Thoracic aorta (tissue), 2 donors: ENCODE results near the gene MYBPHL. TPM values are rescaled to one million over a fixed set of nuclear protein-coding genes. Genes with fewer than 3 reads are reported as not detected.

ENCODE experiments used
- ATAC-seq: fragments of 150-250 bp; one replicate; pipeline ENCODE4 v1.8.0; 2017; ENCODE audit warnings: low read depth; ENCODE audit not compliant: insufficient number of reproducible peaks, low FRiP score
- DNase-seq: peaks from one replicate; pipeline ENCODE4 v3.0.0-alpha.2; 2020; ENCODE audit warnings: low spot score
- H3K27ac ChIP-seq, 2 donors: fragments of 200-600 bp; sonication (generic); 1 replicate in 1 of 2; 2 replicates in 1 of 2; pipeline ENCODE4 v1.5.1; 2016; ENCODE audit warnings: mild to moderate bottlenecking in 2 of 2, moderate library complexity in 2 of 2
- H3K27me3 ChIP-seq: fragments of 200-600 bp; sonication (generic); replicated peaks from 2 replicates; pipeline ENCODE4 v1.6.0; 2016; ENCODE audit warnings: mild to moderate bottlenecking; ENCODE audit not compliant: insufficient read depth
- H3K36me3 ChIP-seq: fragments of 200-600 bp; sonication (generic); one replicate; pipeline ENCODE4 v1.5.1; 2016
- H3K4me1 ChIP-seq, 2 donors: fragments of 200-600 bp; sonication (generic); 1 replicate in 1 of 2; 2 replicates in 1 of 2; pipeline versions ENCODE4 v1.5.1 to v1.6.0; 2016; ENCODE audit warnings: low read depth in 2 of 2, mild to moderate bottlenecking in 1 of 2; ENCODE audit not compliant: control insufficient read depth in 1 of 2
- H3K4me3 ChIP-seq: fragments of 200-600 bp; sonication (generic); 2 replicates; pipeline ENCODE4 v1.5.1; 2016; ENCODE audit warnings: mild to moderate bottlenecking
- H3K9me3 ChIP-seq: fragments of 200-600 bp; sonication (generic); 2 replicates; pipeline ENCODE4 v1.5.1; 2016
- total RNA-seq, 2 donors: library from RNA; depleted of rRNA; stranded (reverse); fragments of >200 nt; gene quantifications; one replicate each; pipeline versions ENCODE4 v1.1.0 to v1.2.3, GENCODE V29; 2016
- TF ChIP-seq, protein P1 (sequence below): fragments of 200-600 bp; sonication (generic); IDR thresholded peaks from one replicate; pipeline ENCODE4 v1.5.1; 2019; ENCODE audit warnings: antibody characterized with exemption

The MYBPHL gene
- total RNA-seq, result 1 to 10 TPM in 1 of 2 donors, not detected in 1; 1.1 TPM

DNA sequence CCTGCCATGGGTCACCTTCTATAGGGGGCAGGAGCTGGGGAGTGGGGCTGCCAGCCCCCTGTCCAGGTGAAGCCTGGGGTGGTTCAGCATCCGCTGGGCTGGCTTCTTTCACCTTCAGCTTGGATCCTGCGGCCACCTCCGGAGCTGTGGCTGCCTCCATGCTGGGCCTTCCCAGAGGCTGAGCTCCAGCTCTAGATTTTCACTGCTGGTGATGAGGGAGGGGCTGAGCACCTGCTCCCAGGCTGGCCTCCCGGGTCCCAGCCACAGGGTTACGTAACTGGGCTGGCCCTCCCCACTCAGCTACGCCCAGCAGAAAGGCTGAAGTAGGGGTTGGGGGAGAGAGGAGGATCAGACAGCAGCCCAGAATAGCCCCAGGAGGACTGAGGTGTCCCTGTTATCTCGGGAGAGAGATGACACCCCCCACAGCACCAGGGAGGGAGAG, at the start of gene MYBPHL:
Gene MYBPHL (minus strand): TSS at position 180 of the 442 bp plus-strand sequence. CDS start 20 bp downstream, at position 160.
- Histone ChIP-seq H3K27ac (no peak within 1 kb of the TSS), H3K9me3 (no peaks in the 10 kb centered on the region), H3K4me3 (no peak within 1 kb of the TSS), H3K27me3 (no peaks in the 10 kb centered on the region), H3K36me3 (peaks cover 14% of the 10 kb centered on the region), H3K4me1 (peaks cover 0 to 19% of the 10 kb centered on the region in 2 donors)
- TF ChIP-seq, protein P1, sequence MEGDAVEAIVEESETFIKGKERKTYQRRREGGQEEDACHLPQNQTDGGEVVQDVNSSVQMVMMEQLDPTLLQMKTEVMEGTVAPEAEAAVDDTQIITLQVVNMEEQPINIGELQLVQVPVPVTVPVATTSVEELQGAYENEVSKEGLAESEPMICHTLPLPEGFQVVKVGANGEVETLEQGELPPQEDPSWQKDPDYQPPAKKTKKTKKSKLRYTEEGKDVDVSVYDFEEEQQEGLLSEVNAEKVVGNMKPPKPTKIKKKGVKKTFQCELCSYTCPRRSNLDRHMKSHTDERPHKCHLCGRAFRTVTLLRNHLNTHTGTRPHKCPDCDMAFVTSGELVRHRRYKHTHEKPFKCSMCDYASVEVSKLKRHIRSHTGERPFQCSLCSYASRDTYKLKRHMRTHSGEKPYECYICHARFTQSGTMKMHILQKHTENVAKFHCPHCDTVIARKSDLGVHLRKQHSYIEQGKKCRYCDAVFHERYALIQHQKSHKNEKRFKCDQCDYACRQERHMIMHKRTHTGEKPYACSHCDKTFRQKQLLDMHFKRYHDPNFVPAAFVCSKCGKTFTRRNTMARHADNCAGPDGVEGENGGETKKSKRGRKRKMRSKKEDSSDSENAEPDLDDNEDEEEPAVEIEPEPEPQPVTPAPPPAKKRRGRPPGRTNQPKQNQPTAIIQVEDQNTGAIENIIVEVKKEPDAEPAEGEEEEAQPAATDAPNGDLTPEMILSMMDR, result no peak
- ATAC-seq (no peak), DNase-seq (no peak)

DNA sequence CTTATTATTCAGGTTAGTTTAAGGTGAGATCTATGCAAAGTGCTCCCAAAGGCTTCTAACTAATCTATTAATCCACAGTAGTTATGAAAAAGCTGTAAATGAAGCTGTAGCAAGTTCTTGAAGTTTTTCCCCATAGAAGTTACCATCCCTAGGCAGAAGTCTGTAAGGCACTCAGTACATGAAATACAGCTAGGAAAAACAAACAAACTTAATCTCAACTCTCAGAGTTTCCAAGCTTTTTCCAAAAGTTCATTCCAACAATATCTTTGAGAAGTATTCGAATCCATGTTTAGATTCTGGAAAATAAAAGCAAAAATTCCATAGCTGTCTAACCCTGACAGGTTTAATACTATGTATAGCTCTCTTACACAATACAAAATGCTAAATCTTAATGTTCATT, 49.7 kb upstream of the MYBPHL start:
- peaks cover 22% of the 10 kb centered on the region for H3K36me3 ChIP-seq
- peaks cover 22 to 48% of the 10 kb centered on the region in 2 donors for H3K4me1 ChIP-seq
- no peaks in the 10 kb centered on the region for H3K27me3 ChIP-seq
- no peak for DNase-seq
- H3K27ac ChIP-seq, result peak overlapping the region; percentile 45 to 71
- TF ChIP-seq, protein P1, result no peak
- H3K9me3 ChIP-seq, result no peaks in the 10 kb centered on the region
- H3K4me3 ChIP-seq, result no peak overlapping the region
- no peak for ATAC-seq

GRCh38 chr1:109354929-109355328, 48.1 kb upstream of the MYBPHL start:
- H3K4me1 ChIP-seq, result peaks cover 12 to 38% of the 10 kb centered on the region in 2 donors
- peak overlapping the region in 1 of 2 donors; percentile 45 for H3K27ac ChIP-seq

GRCh38 chr1:109351457-109351856, 44.6 kb upstream of the MYBPHL start:
- no peak for ATAC-seq
- Histone ChIP-seq H3K4me3 (no peak overlapping the region), H3K9me3 (no peaks in the 10 kb centered on the region), H3K27ac (no peak overlapping the region), H3K36me3 (peaks cover 45% of the 10 kb centered on the region), H3K27me3 (no peaks in the 10 kb centered on the region), H3K4me1 (peaks cover 0 to 15% of the 10 kb centered on the region in 2 donors)
- no peak for DNase-seq
- TF ChIP-seq, protein P1, result no peak

More at GRCh38 chr1:109354929-109355328, 48.1 kb upstream of the MYBPHL start:
- TF ChIP-seq, protein P1, result no peak
- Histone ChIP-seq H3K9me3 (no peaks in the 10 kb centered on the region), H3K27me3 (no peaks in the 10 kb centered on the region), H3K36me3 (peaks cover 32% of the 10 kb centered on the region), H3K4me3 (no peak overlapping the region)
- ATAC-seq, result no peak
- DNase-seq, result no peak

DNA sequence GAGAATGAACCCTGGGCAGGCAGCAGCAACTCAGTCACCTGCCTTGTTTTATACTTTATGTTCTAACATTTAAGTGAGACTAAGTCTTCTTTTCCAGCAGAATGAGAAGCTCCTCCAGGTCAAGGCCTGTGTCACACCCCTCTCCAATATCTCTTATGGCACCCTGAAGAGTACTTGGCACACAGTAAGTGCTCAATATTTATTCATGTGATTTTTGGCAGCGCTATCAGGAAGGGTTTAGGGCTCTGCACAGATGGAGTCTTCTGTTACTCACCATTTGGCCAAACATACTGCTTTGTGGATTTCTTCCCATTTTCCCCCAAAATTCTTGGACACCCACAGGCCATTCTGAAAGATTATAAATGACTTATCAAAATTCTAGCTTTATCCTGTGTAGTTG, 43.8 kb upstream of the MYBPHL start:
- ATAC-seq (no peak), DNase-seq (no peak)
- peaks cover 53% of the 10 kb centered on the region for H3K36me3 ChIP-seq
- H3K9me3 ChIP-seq, result no peaks in the 10 kb centered on the region
- peaks cover 0 to 7% of the 10 kb centered on the region in 2 donors for H3K4me1 ChIP-seq
- TF ChIP-seq, protein P1, result no peak
- H3K4me3 ChIP-seq, result no peak overlapping the region
- no peaks in the 10 kb centered on the region for H3K27me3 ChIP-seq
- H3K27ac ChIP-seq, result no peak overlapping the region
